HepG2 (cell line): ENCODE measurements around the gene CHDH. TPM values are rescaled to one million over a fixed set of nuclear protein-coding genes. Genes with fewer than 3 reads are reported as not detected.
A peak's percentile ranks its signal among the peaks of the same experiment; 100 is the strongest.

Experiments used
- ATF1 ChIP-seq: IDR thresholded peaks from 2 replicates; pipeline ENCODE4 v1.6.1; 2016; ENCODE audit warnings: mild to moderate bottlenecking, control low read depth
- CCAR2 ChIP-seq: fragments of 200-400 bp; formaldehyde crosslinking; optimal IDR thresholded peaks from 2 replicates; pipeline ENCODE3; 2018; ENCODE audit warnings: low read depth, mild to moderate bottlenecking, low read length, moderate library complexity
- IKZF4 ChIP-seq: sonication (generic); formaldehyde crosslinking; IDR thresholded peaks from 2 replicates; pipeline ENCODE4 v1.5.1; 2020; ENCODE audit warnings: borderline replicate concordance, mild to moderate bottlenecking, low read depth, missing genetic modification reagents; ENCODE audit errors: not compliant biosample characterization
- JARID2 ChIP-seq: sonication (generic); formaldehyde crosslinking; IDR thresholded peaks from 2 replicates; pipeline ENCODE4 v1.8.1; 2023; ENCODE audit warnings: missing genetic modification reagents, inconsistent platforms; ENCODE audit not compliant: insufficient replicate concordance
- NFE2L1 ChIP-seq: sonication (generic); formaldehyde crosslinking; IDR thresholded peaks from 2 replicates; pipeline ENCODE4 v1.4.0; 2020; ENCODE audit warnings: missing genetic modification reagents, mild to moderate bottlenecking, borderline replicate concordance
- ONECUT2 ChIP-seq: sonication (generic); formaldehyde crosslinking; IDR thresholded peaks from 2 replicates; pipeline ENCODE4 v1.4.0; 2020; ENCODE audit warnings: missing genetic modification reagents
- PITX1 ChIP-seq: sonication (generic); formaldehyde crosslinking; IDR thresholded peaks from 2 replicates; pipeline ENCODE4 v1.5.1; 2020; ENCODE audit warnings: mild to moderate bottlenecking, missing genetic modification reagents
- THYN1 ChIP-seq: sonication (generic); formaldehyde crosslinking; IDR thresholded peaks from 2 replicates; pipeline ENCODE4 v1.8.1; 2023; ENCODE audit warnings: low read depth, mild to moderate bottlenecking, moderate library complexity, missing genetic modification reagents, borderline replicate concordance
- U2AF1 ChIP-seq: fragments of 200-400 bp; formaldehyde crosslinking; optimal IDR thresholded peaks from 2 replicates; pipeline ENCODE3; 2017; ENCODE audit warnings: mild to moderate bottlenecking, low read depth, low read length
- ZC3H13 ChIP-seq: sonication (generic); formaldehyde crosslinking; IDR thresholded peaks from 2 replicates; pipeline ENCODE4 v1.8.1; 2023; ENCODE audit warnings: mild to moderate bottlenecking, missing genetic modification reagents, moderate library complexity
- ZNF577 ChIP-seq: sonication (generic); formaldehyde crosslinking; IDR thresholded peaks from 2 replicates; pipeline ENCODE4 v1.4.0; 2020; ENCODE audit warnings: mild to moderate bottlenecking, low read depth, missing genetic modification reagents, borderline replicate concordance
- ZNF660 ChIP-seq: sonication (generic); formaldehyde crosslinking; IDR thresholded peaks from 2 replicates; pipeline ENCODE4 v1.5.1; 2020; ENCODE audit warnings: mild to moderate bottlenecking, low read depth, missing genetic modification reagents, borderline replicate concordance
- ZNF776 ChIP-seq: sonication (generic); formaldehyde crosslinking; IDR thresholded peaks from 2 replicates; pipeline ENCODE4 v1.4.0; 2020; ENCODE audit warnings: mild to moderate bottlenecking, missing genetic modification reagents
- ZNF777 ChIP-seq: sonication (generic); formaldehyde crosslinking; IDR thresholded peaks from 2 replicates; pipeline ENCODE4 v1.4.0; 2020; ENCODE audit warnings: missing genetic modification reagents
- ZZZ3 ChIP-seq: sonication (generic); formaldehyde crosslinking; IDR thresholded peaks from 2 replicates; pipeline ENCODE4 v1.4.0; 2020; ENCODE audit warnings: missing genetic modification reagents, mild to moderate bottlenecking, borderline replicate concordance
- polyA plus RNA-seq, 8 experiments: library from polyadenylated mRNA; depleted of rRNA in 3 of 8; stranded (reverse) in 7 of 8; unstranded in 1 of 8; fragments of >200 nt; fragmentation: Illumina TruSeq in 4 of 8; extraction: Trizol in 4 of 8; gene quantifications; 2 replicates each; pipeline versions ENCODE4 v1.2.1 to v1.2.3, GENCODE V29; 2011 to 2016; ENCODE audit warnings: low read depth in 4 of 8, missing spikeins in 1 of 8, mixed read lengths in 1 of 8; ENCODE audit not compliant: insufficient read depth in 1 of 8
- total RNA-seq, 5 experiments: library from RNA; depleted of rRNA; stranded (reverse); fragments of >200 nt; fragmentation: Illumina TruSeq; extraction: Trizol; gene quantifications; 2 replicates each; pipeline ENCODE4 v1.2.3, GENCODE V29; 2016; ENCODE audit warnings: low read depth in 1 of 5
- TF ChIP-seq, protein P1 (sequence below), 2 experiments: fragments of 450-650 bp in 1 of 2; sonication (generic) in 1 of 2; formaldehyde crosslinking in 1 of 2; IDR thresholded peaks; 2 replicates each; pipeline versions ENCODE4 v1.6.1 to v1.8.0; 2016 to 2022; ENCODE audit warnings: antibody characterized with exemption in 1 of 2, mild to moderate bottlenecking in 1 of 2, missing genetic modification reagents in 1 of 2
- TF ChIP-seq, protein P2 (sequence below): sonication (generic); formaldehyde crosslinking; IDR thresholded peaks from 2 replicates; pipeline ENCODE4 v1.4.0; 2020; ENCODE audit warnings: mild to moderate bottlenecking, missing genetic modification reagents
- TF ChIP-seq, protein P3 (sequence below): sonication (generic); formaldehyde crosslinking; IDR thresholded peaks from 2 replicates; pipeline ENCODE4 v1.4.0; 2020; ENCODE audit warnings: mild to moderate bottlenecking, missing genetic modification reagents

CHDH gene
- total and polyA plus RNA-seq, 2 of the 13 experiments (the other 11 are each of a cell fraction or from before 2014, with no cell fraction given), result 28.1 to 48.9 TPM

DNA sequence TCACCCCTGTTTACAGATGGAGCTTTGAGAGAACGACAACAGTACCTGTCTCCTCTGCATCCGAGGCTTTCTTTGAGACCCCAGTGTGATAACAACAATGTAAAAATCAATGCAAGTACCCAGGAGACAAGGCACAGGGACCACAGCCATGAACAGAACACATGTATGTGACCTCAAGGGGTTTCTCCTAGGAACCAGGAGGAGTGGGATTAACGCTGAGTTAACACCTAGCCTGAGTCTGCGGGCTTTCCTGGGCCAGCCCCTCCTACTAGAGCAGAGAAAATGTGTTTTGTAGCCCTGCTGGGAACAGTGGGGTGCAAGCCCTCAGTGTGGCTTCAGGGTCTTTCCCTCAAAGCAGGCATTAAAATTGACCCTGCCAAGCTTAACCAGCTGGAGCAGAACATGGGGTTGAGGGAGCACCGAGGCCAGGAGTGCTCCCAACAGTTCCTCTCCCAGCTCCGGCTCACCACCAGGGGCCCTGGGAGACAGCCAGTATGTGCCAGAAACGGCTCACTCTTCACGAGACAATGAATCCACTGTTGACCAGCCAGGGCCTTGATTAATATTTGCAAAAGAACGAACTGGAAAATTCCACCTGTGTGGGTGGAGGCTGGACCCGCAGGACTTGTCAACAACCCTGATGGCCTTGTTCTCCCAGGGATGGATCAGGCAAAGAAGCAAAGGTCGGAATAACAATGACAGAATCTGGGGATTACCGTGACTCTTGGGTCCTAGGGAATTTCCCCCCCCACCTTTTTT lies 3.6 kb downstream of the CHDH start (continued):
- TF ChIP-seq ZC3H13 (no peak; the same call in 1 of the 2 replicates), NFE2L1 (CRISPR knock-in tag) (no peak), THYN1 (CRISPR knock-in tag) (no peak), ZNF777 (CRISPR knock-in tag) (no peak), CCAR2 (peak; percentile 11), ZNF776 (CRISPR knock-in tag) (no peak), IKZF4 (CRISPR knock-in tag) (no peak), ZNF660 (CRISPR knock-in tag) (no peak), ATF1 (CRISPR knock-in tag) (no peak), U2AF1 (no peak), ONECUT2 (CRISPR knock-in tag) (0 out of 2 replicates have a peak, but pooled peaks have one; percentile 45), ZZZ3 (CRISPR knock-in tag) (no peak; the same call in 1 of the 2 replicates), JARID2 (CRISPR knock-in tag) (no peak), PITX1 (CRISPR knock-in tag) (peak; percentile 79; the same call in 1 of the 2 replicates), ZNF577 (CRISPR knock-in tag) (no peak)
- TF ChIP-seq, protein P1, sequence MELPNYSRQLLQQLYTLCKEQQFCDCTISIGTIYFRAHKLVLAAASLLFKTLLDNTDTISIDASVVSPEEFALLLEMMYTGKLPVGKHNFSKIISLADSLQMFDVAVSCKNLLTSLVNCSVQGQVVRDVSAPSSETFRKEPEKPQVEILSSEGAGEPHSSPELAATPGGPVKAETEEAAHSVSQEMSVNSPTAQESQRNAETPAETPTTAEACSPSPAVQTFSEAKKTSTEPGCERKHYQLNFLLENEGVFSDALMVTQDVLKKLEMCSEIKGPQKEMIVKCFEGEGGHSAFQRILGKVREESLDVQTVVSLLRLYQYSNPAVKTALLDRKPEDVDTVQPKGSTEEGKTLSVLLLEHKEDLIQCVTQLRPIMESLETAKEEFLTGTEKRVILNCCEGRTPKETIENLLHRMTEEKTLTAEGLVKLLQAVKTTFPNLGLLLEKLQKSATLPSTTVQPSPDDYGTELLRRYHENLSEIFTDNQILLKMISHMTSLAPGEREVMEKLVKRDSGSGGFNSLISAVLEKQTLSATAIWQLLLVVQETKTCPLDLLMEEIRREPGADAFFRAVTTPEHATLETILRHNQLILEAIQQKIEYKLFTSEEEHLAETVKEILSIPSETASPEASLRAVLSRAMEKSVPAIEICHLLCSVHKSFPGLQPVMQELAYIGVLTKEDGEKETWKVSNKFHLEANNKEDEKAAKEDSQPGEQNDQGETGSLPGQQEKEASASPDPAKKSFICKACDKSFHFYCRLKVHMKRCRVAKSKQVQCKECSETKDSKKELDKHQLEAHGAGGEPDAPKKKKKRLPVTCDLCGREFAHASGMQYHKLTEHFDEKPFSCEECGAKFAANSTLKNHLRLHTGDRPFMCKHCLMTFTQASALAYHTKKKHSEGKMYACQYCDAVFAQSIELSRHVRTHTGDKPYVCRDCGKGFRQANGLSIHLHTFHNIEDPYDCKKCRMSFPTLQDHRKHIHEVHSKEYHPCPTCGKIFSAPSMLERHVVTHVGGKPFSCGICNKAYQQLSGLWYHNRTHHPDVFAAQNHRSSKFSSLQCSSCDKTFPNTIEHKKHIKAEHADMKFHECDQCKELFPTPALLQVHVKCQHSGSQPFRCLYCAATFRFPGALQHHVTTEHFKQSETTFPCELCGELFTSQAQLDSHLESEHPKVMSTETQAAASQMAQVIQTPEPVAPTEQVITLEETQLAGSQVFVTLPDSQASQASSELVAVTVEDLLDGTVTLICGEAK (IDR thresholded peaks at IDR 0.05), result no peak
- TF ChIP-seq, protein P1 (CRISPR knock-in tag; IDR thresholded peaks at IDR 0.05), result peak; percentile 37; the same call in 1 of the 2 replicates
- TF ChIP-seq, protein P2, sequence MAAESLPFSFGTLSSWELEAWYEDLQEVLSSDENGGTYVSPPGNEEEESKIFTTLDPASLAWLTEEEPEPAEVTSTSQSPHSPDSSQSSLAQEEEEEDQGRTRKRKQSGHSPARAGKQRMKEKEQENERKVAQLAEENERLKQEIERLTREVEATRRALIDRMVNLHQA (CRISPR knock-in tag), result no peak
- TF ChIP-seq, protein P3, sequence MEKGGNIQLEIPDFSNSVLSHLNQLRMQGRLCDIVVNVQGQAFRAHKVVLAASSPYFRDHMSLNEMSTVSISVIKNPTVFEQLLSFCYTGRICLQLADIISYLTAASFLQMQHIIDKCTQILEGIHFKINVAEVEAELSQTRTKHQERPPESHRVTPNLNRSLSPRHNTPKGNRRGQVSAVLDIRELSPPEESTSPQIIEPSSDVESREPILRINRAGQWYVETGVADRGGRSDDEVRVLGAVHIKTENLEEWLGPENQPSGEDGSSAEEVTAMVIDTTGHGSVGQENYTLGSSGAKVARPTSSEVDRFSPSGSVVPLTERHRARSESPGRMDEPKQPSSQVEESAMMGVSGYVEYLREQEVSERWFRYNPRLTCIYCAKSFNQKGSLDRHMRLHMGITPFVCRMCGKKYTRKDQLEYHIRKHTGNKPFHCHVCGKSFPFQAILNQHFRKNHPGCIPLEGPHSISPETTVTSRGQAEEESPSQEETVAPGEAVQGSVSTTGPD (CRISPR knock-in tag), result peak; percentile 91
